HG03064 (cell line): ENCODE measurements around the gene FBXL13.

ENCODE experiments used
- ATAC-seq: cut with Tn5 transposase; IDR thresholded peaks from one replicate; pipeline ENCODE4 v1.9.1; 2021; ENCODE audit warnings: low read depth; ENCODE audit not compliant: unreplicated experiment

The FBXL13 gene

GRCh38 chr7:102944241-102944640, 130.4 kb downstream of the FBXL13 start:
- ATAC-seq = no peak

DNA sequence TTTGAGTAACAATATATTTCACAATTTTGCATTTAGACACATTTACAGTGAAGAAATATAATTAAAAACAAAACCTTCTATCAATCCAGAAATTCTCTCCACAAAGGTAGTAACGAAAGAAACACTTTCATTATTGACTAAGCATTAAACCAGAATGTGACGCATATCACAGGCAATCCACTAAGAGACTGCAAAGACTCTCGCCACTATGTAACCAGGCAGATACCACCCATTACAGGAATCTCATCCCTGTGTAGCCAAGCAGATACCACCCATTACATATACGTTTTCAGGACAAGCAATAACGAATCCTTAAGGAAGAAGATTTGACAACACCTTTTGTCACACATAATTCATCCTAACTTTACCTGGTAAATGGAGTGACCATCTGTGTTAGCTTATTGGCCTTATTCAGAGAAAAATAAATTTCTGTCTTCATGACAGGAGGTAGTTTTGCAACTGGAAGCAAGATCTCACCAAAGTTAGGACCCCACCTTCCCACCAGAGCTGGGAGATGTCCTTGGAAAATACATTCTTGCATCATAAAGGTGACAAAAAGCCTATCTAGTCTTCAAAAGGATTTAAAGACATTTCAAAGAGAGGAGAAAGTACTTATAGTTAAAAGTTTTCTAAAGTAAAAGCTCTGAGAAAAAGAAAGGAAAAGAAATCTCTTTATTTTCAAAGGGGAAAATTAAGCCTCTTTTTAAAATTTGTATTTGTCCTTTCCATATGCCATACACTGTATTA, 131.0 kb downstream of the FBXL13 start:
- ATAC-seq = no peak

GRCh38 chr7:102942868-102943267, 131.7 kb downstream of the FBXL13 start:
- ATAC-seq = no peak

DNA sequence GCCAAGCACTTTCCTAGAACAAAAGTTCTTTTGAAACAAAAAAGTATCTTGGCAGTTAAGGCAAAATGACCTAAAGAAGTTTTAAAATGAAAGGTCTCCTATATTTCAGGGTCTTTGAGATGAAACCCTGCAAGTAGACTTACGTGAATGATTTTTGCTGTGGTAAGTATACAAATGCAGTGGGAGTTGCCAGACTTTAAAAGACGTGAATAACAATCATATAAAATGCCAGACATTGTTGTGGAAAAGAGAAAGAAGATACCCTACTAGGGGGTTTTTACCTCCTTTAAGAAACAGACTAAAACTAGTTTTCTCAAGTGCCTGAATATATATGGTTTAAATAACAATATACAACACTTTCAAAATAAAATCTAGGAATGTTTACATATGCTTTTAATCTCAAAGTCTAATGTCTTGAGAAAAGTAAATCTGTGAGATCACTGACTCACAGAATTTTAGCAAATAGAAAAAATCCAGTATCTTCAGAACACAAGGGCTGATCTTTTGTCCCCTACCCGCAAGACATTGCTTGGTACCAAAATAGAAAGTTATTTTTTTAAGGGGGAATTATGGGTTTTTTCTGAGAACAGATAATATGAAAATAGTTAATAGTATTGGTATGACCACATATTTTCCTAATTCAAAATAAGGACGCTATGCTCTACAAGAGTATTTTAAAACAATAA, 132.3 kb downstream of the FBXL13 start:
- ATAC-seq = no peak

GRCh38 chr7:102938679-102939078, 135.9 kb downstream of the FBXL13 start:
- ATAC-seq = no peak

DNA sequence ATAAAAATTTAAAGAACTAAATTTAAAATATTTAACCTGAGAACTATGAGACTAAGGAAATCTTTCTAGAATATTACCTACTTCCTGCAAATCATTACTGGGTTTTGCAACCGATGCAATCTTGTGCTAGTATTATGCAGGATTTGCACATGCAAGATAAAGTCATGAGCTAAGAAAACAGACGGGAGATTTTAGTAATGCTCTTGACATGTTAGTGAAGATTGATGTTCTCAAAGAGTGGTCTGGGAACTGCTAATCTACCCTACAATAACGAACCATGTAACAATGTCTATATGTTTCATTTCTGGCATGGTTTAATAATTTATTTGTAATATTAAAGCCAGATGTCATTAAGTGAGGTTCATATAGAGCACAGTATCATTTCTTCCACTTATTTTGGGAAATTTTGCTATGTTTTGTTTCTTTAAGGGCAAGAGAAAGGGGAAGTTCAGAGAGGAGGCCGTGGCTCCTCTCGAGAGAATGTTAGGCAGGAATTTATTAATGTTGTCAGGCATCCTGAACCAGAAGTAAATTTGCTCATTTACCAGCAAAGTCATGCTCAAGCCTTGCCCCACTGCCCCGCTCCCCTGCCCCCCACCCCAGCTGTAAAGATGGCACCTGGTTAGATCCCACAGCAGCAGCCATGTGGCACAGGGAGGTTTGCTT, 139.0 kb downstream of the FBXL13 start:
- no peak for ATAC-seq

DNA sequence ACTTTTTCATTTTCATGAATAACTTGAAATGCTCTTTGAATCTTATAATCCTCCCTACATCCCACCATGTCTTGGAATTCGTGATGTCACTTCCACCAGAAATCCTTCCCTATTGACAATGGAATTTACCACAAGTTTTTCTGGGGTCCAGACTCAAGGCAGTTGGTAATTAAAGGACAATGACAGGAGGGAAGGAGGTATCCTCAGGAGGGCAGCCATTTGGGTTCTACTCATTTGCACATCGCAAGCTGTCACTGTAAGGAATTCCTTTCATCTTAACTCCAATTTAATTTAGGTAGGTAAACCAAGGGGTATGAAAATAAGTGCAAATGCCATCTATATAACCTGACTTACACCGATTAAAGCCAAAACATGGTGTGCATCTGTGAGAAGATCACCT, 139.9 kb downstream of the FBXL13 start:
- no peak for ATAC-seq

DNA sequence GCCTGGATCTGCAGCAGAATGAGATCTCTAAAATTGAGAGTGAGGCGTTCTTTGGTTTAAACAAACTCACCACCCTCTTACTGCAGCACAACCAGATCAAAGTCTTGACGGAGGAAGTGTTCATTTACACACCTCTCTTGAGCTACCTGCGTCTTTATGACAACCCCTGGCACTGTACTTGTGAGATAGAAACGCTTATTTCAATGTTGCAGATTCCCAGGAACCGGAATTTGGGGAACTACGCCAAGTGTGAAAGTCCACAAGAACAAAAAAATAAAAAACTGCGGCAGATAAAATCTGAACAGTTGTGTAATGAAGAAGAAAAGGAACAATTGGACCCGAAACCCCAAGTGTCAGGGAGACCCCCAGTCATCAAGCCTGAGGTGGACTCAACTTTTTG, 140.4 kb downstream of the FBXL13 start:
- ATAC-seq = no peak

- ATAC-seq = no peak
These were observed 140.8 kb downstream of the FBXL13 start for GRCh38 chr7:102933763-102934162.

DNA sequence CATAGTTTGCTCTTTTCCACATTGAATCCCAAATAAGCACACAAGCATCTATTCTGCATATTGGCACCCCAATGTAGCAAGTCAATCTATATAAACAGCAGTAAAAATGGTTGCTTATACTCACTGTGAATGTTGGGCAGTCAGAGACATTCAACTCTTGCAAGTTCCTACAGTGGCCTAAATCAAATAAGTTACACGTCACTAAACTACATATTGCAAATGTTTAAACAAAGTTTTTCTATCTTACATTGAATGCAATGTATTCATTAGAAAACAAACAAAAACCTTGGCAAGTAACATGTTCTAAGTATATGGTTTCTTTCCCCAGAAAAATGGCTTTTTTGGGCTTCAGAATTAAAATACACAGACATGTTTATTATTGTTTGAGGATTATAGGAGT, 142.8 kb downstream of the FBXL13 start:
- ATAC-seq = no peak

- no peak for ATAC-seq
These were observed 147.2 kb downstream of the FBXL13 start for GRCh38 chr7:102927312-102927933.

DNA sequence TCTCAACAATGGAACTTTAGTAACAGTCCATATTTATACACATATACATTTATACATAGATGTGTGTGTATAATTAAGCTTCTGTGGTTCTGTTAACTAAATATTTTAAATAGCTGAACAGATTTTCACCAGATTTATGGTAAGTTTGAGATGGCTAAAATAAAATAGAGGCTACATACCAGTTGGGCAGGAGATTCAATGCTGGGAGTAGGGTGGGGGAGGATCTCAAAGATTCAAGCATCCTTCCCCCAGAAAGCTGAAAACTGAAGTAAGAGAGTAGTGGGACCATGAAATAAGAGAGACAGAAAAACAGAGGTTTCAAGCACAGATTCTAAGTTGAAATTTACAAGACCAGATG, 147.8 kb downstream of the FBXL13 start:
- no peak for ATAC-seq

GRCh38 chr7:102925976-102926782, 148.4 kb downstream of the FBXL13 start:
- ATAC-seq = no peak

DNA sequence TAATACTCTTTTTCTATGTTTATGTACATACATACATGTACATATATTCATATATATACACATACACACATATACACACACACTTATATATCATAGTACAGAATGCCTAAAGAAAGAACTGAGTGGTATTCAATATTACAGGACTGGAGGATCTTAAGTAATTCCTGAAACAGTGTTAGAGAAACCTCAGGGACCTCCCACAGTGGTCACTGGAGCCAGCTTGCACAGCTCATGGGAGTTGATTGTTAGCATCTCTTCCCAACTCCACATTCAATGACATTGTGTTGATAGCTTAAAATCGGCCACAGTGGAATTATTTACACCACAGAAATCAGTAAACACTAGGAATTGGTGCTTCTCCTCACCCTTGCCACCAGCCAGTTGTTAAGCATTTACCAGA, 155.8 kb downstream of the FBXL13 start:
- ATAC-seq = no peak

GRCh38 chr7:102917436-102918353, 156.9 kb downstream of the FBXL13 start:
- ATAC-seq = no peak

DNA sequence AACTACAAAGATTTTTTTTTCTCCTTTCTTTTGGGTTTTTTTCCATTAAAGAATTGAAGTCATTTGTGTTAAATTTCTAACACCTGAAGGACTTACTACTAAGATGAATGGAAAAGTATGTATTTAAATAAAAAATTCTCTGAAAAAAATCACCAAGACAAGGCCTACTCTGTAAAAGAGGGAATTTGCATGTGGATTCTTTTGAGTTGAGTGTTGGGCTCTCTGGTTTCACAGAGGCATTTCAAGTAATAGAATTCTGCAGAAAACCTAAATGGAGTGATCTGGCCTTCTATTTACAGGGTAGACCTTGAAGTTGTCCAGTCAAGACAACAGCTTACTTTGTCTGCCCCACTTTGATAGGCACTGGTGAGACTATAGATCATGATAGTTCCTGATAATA, 157.7 kb downstream of the FBXL13 start:
- ATAC-seq = no peak

- ATAC-seq = no peak
These were observed 158.2 kb downstream of the FBXL13 start for GRCh38 chr7:102916426-102916825.

- ATAC-seq = no peak
These were observed 160.0 kb downstream of the FBXL13 start for GRCh38 chr7:102914585-102914984.

DNA sequence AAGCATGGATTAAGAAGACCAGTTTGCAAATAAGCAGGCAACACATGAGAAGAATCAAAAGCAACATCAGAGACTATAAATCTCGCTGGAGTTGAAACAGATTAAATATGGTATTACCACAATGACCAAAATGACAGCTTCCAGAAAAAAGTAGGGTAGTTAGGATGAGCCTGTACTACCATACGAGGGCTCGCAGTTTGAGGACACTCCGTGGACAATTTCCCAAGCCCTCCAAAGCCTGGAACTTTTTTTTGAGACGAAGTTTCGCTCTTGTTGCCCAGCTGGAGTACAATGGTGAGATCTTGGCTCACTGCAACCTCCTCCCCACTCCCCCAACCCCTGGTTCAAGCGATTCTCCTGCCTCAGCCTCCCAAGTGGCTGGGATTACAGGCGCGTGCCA, 160.8 kb downstream of the FBXL13 start:
- ATAC-seq = no peak

DNA sequence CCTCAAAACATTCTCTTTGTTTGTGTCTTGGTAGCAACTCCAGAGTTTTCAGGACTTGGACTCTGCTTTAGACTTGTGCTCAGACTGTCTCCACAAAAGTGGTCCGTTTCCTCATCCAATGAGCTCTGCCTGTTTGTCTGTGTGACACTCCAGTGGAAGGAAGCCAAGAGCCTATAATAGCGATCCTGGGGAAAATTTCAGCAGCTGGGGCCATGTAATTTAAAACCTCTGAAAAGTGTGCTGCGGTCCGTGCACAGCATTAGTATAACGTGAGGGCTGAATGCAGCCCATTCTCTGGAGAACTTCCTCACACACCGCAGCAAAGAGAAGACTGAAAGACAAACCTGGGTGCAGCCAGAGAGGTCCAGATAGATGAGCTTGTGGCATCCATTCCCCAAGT, 161.9 kb downstream of the FBXL13 start, which contains the start of gene LRRC17:
Gene LRRC17 (plus strand): TSS at position 259 of the 400 bp plus-strand sequence. CDS start 20,914 bp downstream, outside the sequence.
- ATAC-seq = no peak
